Parathyroid adenoma (tissue), 2 donors: Measurements from ENCODE around the gene SERPINF2.

Experiments
- H2AFZ ChIP-seq: fragments of 300-600 bp; sonication (generic); one replicate; pipeline ENCODE4 v1.7.0; 2017; ENCODE audit warnings: antibody characterized with exemption, mild to moderate bottlenecking
- H3K27ac ChIP-seq: fragments of 300-600 bp; sonication (generic); one replicate; pipeline ENCODE4 v1.7.0; 2017
- H3K27me3 ChIP-seq: fragments of 300-600 bp; sonication (generic); one replicate; pipeline ENCODE4 v1.7.0; 2017; ENCODE audit warnings: low read length; ENCODE audit not compliant: control insufficient read depth, insufficient read depth
- H3K36me3 ChIP-seq: fragments of 300-600 bp; sonication (generic); one replicate; pipeline ENCODE4 v1.7.0; 2017; ENCODE audit warnings: low read length; ENCODE audit not compliant: control insufficient read depth, insufficient read depth
- H3K4me1 ChIP-seq: fragments of 300-600 bp; sonication (generic); one replicate; pipeline ENCODE4 v1.7.0; 2017; ENCODE audit warnings: control low read depth
- H3K4me2 ChIP-seq: fragments of 300-600 bp; sonication (generic); one replicate; pipeline ENCODE4 v1.7.0; 2017; ENCODE audit warnings: low read length
- H3K4me3 ChIP-seq: fragments of 300-600 bp; sonication (generic); one replicate; pipeline ENCODE4 v1.7.0; 2017; ENCODE audit warnings: low read depth, low read length
- H3K79me2 ChIP-seq: fragments of 300-600 bp; sonication (generic); one replicate; pipeline ENCODE4 v1.7.0; 2017; ENCODE audit warnings: control low read depth
- H3K9ac ChIP-seq: fragments of 300-600 bp; sonication (generic); one replicate; pipeline ENCODE4 v1.7.0; 2017; ENCODE audit warnings: mild to moderate bottlenecking
- H3K9me3 ChIP-seq: fragments of 300-600 bp; sonication (generic); one replicate; pipeline ENCODE4 v1.7.0; 2017; ENCODE audit warnings: low read length; ENCODE audit not compliant: control insufficient read depth
- CTCF ChIP-seq: fragments of 300-600 bp; sonication (generic); IDR thresholded peaks from one replicate; pipeline ENCODE4 v1.7.0; 2017; ENCODE audit warnings: antibody characterized with exemption, mild to moderate bottlenecking
- donor health status: primary hyperparathyroidism.

SERPINF2 gene

GRCh38 chr17:1713160-1713877 is 29.4 kb upstream of the SERPINF2 start:
- peaks cover 8% of the 10 kb centered on the region for H3K79me2 ChIP-seq
- peak overlapping the region; percentile 94 for H3K27ac ChIP-seq
- peak overlapping the region; percentile 99 for H3K4me2 ChIP-seq
- no peak overlapping the region for H3K4me3 ChIP-seq
- no peak overlapping the region for H3K9ac ChIP-seq
- peaks cover 22% of the 10 kb centered on the region for H3K4me1 ChIP-seq
- no peaks in the 10 kb centered on the region for H3K36me3 ChIP-seq
- no peaks in the 10 kb centered on the region for H3K9me3 ChIP-seq
- no peak overlapping the region for H2AFZ ChIP-seq
- TF ChIP-seq CTCF = no peak
- no peaks in the 10 kb centered on the region for H3K27me3 ChIP-seq

GRCh38 chr17:1713878-1714426 is 28.7 kb upstream of the SERPINF2 start:
- Histone ChIP-seq H3K79me2 (peaks cover 8% of the 10 kb centered on the region), H2AFZ (peak overlapping the region; percentile 30)

GRCh38 chr17:1714427-1714979 is 28.2 kb upstream of the SERPINF2 start:
- Histone ChIP-seq H3K36me3 (no peaks in the 10 kb centered on the region), H3K4me1 (peaks cover 26% of the 10 kb centered on the region), H3K27ac (peak overlapping the region; percentile 94), H3K27me3 (no peaks in the 10 kb centered on the region), H3K4me3 (peak overlapping the region; percentile 98), H3K9ac (no peak overlapping the region), H3K79me2 (peaks cover 8% of the 10 kb centered on the region), H3K9me3 (no peaks in the 10 kb centered on the region), H2AFZ (peak overlapping the region; percentile 61), H3K4me2 (peak overlapping the region; percentile 99)
- no peak for TF ChIP-seq CTCF

More at GRCh38 chr17:1713878-1714426, 28.7 kb upstream of the SERPINF2 start:
- peak; percentile 55 for TF ChIP-seq CTCF
- Histone ChIP-seq H3K4me3 (peak overlapping the region; percentile 98), H3K27ac (peak overlapping the region; percentile 94), H3K9me3 (no peaks in the 10 kb centered on the region), H3K27me3 (no peaks in the 10 kb centered on the region), H3K36me3 (no peaks in the 10 kb centered on the region), H3K4me2 (peak overlapping the region; percentile 99), H3K9ac (no peak overlapping the region), H3K4me1 (peaks cover 26% of the 10 kb centered on the region)

- Histone ChIP-seq H3K9me3 (no peaks in the 10 kb centered on the region), H3K27ac (peak overlapping the region; percentile 94), H3K4me3 (peak overlapping the region; percentile 98), H3K27me3 (no peaks in the 10 kb centered on the region), H3K79me2 (peaks cover 8% of the 10 kb centered on the region), H3K4me2 (peak overlapping the region; percentile 99), H3K36me3 (no peaks in the 10 kb centered on the region), H3K9ac (peak overlapping the region; percentile 87), H3K4me1 (peaks cover 26% of the 10 kb centered on the region), H2AFZ (peak overlapping the region; percentile 61)
- no peak for TF ChIP-seq CTCF
These were observed 27.5 kb upstream of the SERPINF2 start for GRCh38 chr17:1714980-1715802.
